Activated T-cell treated with anti-CD3 and anti-CD28 coated beads, Interleukin-2, amount 50 U/mL, for 48 hours (primary cell): ENCODE results near the gene SCN4A.

Source experiments
- DNase-seq, 2 experiments: peaks; one replicate each; pipeline ENCODE4 v3.0.0-alpha.2; 2020

The SCN4A gene

GRCh38 chr17:64001763-64002529 lies 29.2 kb upstream of the SCN4A start:
- DNase-seq: peak in 1 of 2 experiments; percentile 15

GRCh38 chr17:64001091-64001579 lies 28.4 kb upstream of the SCN4A start:
- no peak for DNase-seq

- DNase-seq: no peak
Measured at GRCh38 chr17:63999680-64000531, 27.2 kb upstream of the SCN4A start.

GRCh38 chr17:63998721-63999679 lies 26.3 kb upstream of the SCN4A start:
- DNase-seq: no peak

GRCh38 chr17:63998050-63998720 lies 25.5 kb upstream of the SCN4A start, which contains the start of gene PRR29:
PRR29 (plus strand) TSS chr17:63998351; CDS start chr17:63998365, 14 bp downstream.
- DNase-seq: peak; percentile 81 to 84

GRCh38 chr17:63997341-63998048 lies 24.8 kb upstream of the SCN4A start:
- no peak for DNase-seq

GRCh38 chr17:63996430-63997182 lies 23.9 kb upstream of the SCN4A start:
- DNase-seq: no peak

- DNase-seq: no peak
Measured at GRCh38 chr17:63995626-63996025, 22.9 kb upstream of the SCN4A start.

- DNase-seq: no peak
Measured at GRCh38 chr17:63993368-63993985, 20.8 kb upstream of the SCN4A start.

GRCh38 chr17:63991611-63992010 lies 18.9 kb upstream of the SCN4A start:
- DNase-seq: no peak

GRCh38 chr17:63989622-63990345 lies 17.1 kb upstream of the SCN4A start:
- DNase-seq: no peak

- no peak for DNase-seq
Measured at GRCh38 chr17:63988741-63989621, 16.3 kb upstream of the SCN4A start.

- DNase-seq: no peak
Measured at GRCh38 chr17:63988127-63988478, 15.4 kb upstream of the SCN4A start.

GRCh38 chr17:63987221-63988126 lies 14.8 kb upstream of the SCN4A start:
- DNase-seq: no peak

- DNase-seq: no peak
Measured at GRCh38 chr17:63986821-63987220, 14.1 kb upstream of the SCN4A start.

GRCh38 chr17:63985387-63986140 lies 12.8 kb upstream of the SCN4A start:
- DNase-seq: peak in 1 of 2 experiments; percentile 61
